ENCODE results near the gene CXCL17.

DNA sequence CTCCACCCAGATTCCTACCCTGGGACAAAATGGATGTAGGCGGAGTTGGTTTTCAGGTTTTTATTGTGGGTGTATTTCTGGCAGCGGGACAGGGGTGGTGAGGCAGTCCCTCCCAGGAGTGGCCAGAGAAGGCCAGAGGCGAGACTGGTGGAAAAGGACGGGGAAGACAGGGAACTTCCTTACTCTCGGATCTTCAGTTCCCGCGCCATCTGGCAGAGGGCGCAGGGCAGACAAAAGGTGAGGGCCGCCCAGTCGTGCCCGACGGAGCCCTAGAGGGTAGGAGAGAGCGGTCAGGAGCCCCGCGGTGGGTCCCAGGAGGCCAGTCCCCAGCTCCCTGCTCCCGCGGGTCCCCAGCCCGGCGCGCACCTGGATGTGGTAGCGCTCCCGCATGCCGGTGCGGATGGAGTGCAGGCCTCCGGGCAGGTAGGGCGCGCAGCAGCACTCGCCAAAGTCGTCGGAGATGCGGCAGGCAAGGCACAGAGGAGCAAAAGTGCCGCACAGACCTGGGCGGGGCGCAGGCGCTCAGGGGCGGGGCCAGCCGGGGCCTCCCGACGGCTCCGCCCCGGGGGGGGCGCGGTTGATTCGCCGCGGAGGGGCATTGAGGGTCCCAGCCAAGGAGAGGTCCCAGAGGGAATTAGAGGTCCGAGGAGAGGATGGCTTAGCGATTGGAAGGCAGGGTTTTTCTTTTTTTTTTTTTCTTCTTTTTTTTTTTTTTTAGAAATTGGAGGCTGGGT, 55.6 kb downstream of the CXCL17 start:
- TF ChIP-seq CTCF (IDR thresholded peaks at IDR 0.05; ENCODE audit: poor library complexity) (peak; percentile 51), EZH2phosphoT487 (IDR thresholded peaks at IDR 0.05; ENCODE audit: low read depth, severe bottlenecking, unreplicated experiment) (no peak)
